GM19372 (cell line): ENCODE data around the gene AGBL1.
"Not testable (repeated sequence)": the region's sequence is repeated elsewhere in the genome, so short reads cannot be mapped to it uniquely, and the experiment has no call there.

ENCODE experiments used
- ATAC-seq: cut with Tn5 transposase; IDR thresholded peaks from one replicate; pipeline ENCODE4 v1.9.1; 2021; ENCODE audit warnings: mild to moderate bottlenecking, low read depth, moderate library complexity; ENCODE audit not compliant: unreplicated experiment

Gene AGBL1

GRCh38 chr15:86488046-86488445 lies 408.4 kb downstream of the AGBL1 start:
- no peak for ATAC-seq

- ATAC-seq = no peak
Measured at GRCh38 chr15:86489981-86490380, 410.3 kb downstream of the AGBL1 start.

GRCh38 chr15:86491118-86491517 lies 411.4 kb downstream of the AGBL1 start:
- no peak for ATAC-seq

- no peak for ATAC-seq
Measured at GRCh38 chr15:86493884-86494283, 414.2 kb downstream of the AGBL1 start.

- no peak for ATAC-seq
Measured at GRCh38 chr15:86494475-86494874, 414.8 kb downstream of the AGBL1 start.

GRCh38 chr15:86502301-86502700 lies 422.6 kb downstream of the AGBL1 start:
- no peak for ATAC-seq

- ATAC-seq = no peak
Measured at GRCh38 chr15:86505951-86506350, 426.3 kb downstream of the AGBL1 start.

- no peak for ATAC-seq
Measured at GRCh38 chr15:86506401-86506800, 426.7 kb downstream of the AGBL1 start.

GRCh38 chr15:86515625-86516024 lies 436.0 kb downstream of the AGBL1 start:
- ATAC-seq = no peak

- no peak for ATAC-seq
Measured at GRCh38 chr15:86522721-86523120, 443.1 kb downstream of the AGBL1 start.

- ATAC-seq = no peak
Measured at GRCh38 chr15:86526938-86527690, 447.4 kb downstream of the AGBL1 start.

GRCh38 chr15:86528094-86528493 lies 448.4 kb downstream of the AGBL1 start:
- not testable (repeated sequence) for ATAC-seq

GRCh38 chr15:86538141-86538540 lies 458.5 kb downstream of the AGBL1 start:
- ATAC-seq = no peak

GRCh38 chr15:86540840-86541467 lies 461.3 kb downstream of the AGBL1 start:
- ATAC-seq = no peak

GRCh38 chr15:86541540-86541939 lies 461.9 kb downstream of the AGBL1 start:
- no peak for ATAC-seq

- no peak for ATAC-seq
Measured at GRCh38 chr15:86550075-86550474, 470.4 kb downstream of the AGBL1 start.

GRCh38 chr15:86553108-86553507 lies 473.4 kb downstream of the AGBL1 start:
- no peak for ATAC-seq

GRCh38 chr15:86555098-86555497 lies 475.4 kb downstream of the AGBL1 start:
- ATAC-seq = no peak

GRCh38 chr15:86555939-86556338 lies 476.3 kb downstream of the AGBL1 start:
- no peak for ATAC-seq

- ATAC-seq = no peak
Measured at GRCh38 chr15:86556396-86557017, 476.8 kb downstream of the AGBL1 start.

- no peak for ATAC-seq
Measured at GRCh38 chr15:86557018-86557550, 477.4 kb downstream of the AGBL1 start.
